HG02852 (cell line): ENCODE data around the gene KRTAP12-3.

Source experiments
- ATAC-seq: cut with Tn5 transposase; IDR thresholded peaks from one replicate; pipeline ENCODE4 v1.9.1; 2021; ENCODE audit warnings: mild to moderate bottlenecking, moderate library complexity; ENCODE audit not compliant: unreplicated experiment

KRTAP12-3 gene

DNA sequence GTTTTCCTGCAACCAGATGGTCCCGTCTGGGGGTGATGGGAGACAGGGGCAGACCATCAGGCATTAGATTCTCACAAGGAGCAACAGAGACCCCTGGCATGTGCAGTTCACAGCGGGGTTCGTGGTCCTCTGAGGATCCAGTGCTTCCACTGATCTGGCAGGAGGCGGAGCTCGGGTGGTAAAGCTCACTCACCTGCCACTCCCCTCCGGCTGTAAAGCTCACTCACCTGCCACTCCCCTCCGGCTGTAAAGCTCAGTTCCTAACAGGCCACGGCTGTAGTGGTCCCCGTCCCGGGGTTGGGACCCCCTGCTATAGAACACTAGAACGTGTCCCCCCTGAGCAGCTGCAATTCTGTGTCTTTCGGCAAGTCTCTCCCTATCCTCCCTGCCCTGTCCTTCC is 43.8 kb downstream of the KRTAP12-3 start:
- ATAC-seq: no peak

DNA sequence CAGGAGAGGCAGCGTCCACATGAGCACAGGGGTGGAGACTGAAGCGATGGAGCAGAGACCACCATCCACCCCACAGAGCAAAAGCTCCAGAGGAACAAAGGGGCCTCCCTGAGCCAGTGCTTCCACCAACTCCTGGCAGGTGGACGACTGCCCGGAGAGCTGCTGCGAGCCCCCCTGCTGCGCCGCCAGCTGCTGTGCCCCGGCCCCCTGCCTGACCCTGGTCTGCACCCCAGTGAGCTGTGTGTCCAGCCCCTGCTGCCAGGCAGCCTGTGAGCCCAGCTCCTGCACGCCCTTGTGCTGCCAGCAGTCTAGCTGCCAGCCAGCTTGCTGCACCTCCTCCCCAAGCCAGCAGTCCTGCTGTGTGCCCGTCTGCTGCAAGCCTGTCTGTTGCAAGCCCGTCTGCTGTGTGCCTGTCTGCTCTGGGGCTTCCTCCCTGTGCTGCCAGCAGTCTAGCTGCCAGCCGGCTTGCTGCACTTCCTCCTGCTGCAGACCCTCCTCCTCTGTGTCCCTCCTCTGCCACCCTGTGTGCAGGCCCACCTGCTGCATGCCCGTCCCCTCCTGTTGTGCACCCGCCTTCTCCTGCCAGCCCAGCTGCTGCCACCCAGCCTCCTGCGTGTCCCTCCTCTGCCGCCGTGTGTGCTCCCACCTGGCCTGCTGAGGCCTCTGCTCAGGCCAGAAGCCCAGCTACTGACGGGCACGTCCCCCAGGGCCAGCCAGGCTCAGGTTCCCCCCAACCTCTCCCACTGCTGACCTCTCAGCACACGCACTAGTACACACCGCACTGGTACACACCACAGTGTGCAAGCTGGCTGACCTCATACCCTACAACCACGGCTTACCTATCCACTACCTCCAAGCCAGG is 44.6 kb downstream of the KRTAP12-3 start:
- no peak for ATAC-seq

DNA sequence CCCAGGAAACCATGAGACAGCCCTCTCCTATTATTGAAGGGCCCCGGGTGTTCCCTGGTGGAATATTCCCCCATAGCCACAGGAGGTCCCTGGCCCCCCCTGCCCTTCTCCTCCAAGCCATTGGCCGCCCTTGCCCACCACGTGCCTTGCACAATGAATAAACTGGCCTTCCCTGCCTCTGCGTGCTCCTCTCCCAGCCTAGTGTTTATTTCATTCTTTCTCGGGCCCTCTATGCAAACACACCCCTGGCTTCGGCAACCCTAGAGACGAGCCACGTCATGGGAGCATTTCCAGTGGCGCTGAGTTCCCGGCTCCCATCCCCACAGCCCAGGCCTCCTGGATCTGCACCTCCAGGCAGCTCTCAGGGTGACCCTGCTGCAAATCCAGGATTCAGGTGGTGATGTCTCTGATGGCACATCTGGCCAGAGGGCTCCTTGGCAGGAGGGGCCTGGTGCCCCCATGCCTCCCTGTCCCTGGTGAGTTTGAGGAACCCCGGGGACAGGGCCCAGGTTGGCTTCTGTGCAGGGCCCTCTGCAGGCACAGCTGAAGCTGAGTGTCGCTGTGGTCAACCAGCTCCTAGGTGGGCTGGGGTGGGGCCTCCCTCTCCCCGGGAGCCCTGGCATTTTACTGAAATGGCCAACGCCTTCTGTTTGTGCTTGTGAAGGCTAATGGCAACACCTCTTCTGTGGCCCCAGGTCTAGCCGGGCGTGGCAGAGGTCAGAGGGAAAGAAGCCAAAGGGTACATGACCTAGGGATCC is 45.4 kb downstream of the KRTAP12-3 start:
- ATAC-seq: no peak

- ATAC-seq: no peak
Observed at GRCh38 chr21:44703731-44704635, 46.3 kb downstream of the KRTAP12-3 start.

GRCh38 chr21:44704636-44705001 is 46.9 kb downstream of the KRTAP12-3 start:
- ATAC-seq: no peak

- no peak for ATAC-seq
Observed at GRCh38 chr21:44706026-44706705, 48.4 kb downstream of the KRTAP12-3 start.

GRCh38 chr21:44706706-44707581 is 49.2 kb downstream of the KRTAP12-3 start:
- no peak for ATAC-seq
